K562 (cell line): ENCODE data around the gene MGAT1. TPM values are rescaled to one million over a fixed set of nuclear protein-coding genes. Genes with fewer than 3 reads are reported as not detected.
A peak's percentile ranks its signal among the peaks of the same experiment; 100 is the strongest.

Source experiments
- ATAC-seq: fragments of 200-7000 bp; cut with Tn5 transposase; 3 replicates; pipeline ENCODE4 v1.9.1; 2020; ENCODE audit warnings: moderate library complexity
- BruUV-seq: library from RNA; stranded (reverse); fragments of 400-500 nt; replicated peaks from 2 replicates; lab custom pipeline; 2021; lab: Mats Ljungman, UMichigan
- CTCF ChIA-PET: fragments of 300-600 bp; formaldehyde crosslinking; extraction: SDS; loops from one replicate; lab custom pipeline; 2021; ENCODE audit warnings: low intra/inter-chr PET ratio; lab: Yijun Ruan, JAX
- POLR2A ChIA-PET: fragments of 300-600, 350-650 bp; sonication (Branson Sonifier 250); formaldehyde crosslinking; extraction: SDS; loops from one replicate; lab custom pipeline; 2021; ENCODE audit warnings: antibody characterized with exemption, inconsistent platforms; lab: Yijun Ruan, JAX
- DNase-seq, 4 experiments: peaks; one replicate each; pipeline versions ENCODE4 v3.0.0 to v3.0.0-alpha.2; 2011 to 2018; ENCODE audit warnings: low spot score in 3 of 4, mixed read lengths in 3 of 4; ENCODE audit errors: extremely low read depth in 1 of 4
- FAIRE-seq: peaks from 2 replicates; lab custom pipeline; 2011; peaks lifted over from hg19 to GRCh38; lab: Jason Lieb, UNC
- H2AFZ ChIP-seq: 2 replicates; pipeline ENCODE4 v1.6.0; 2011; ENCODE audit warnings: low read depth, low read length, control low read depth, inconsistent platforms
- H3K27ac ChIP-seq: fragments of 200-600 bp; 3 replicates; pipeline ENCODE4 v1.8.0; 2011; ENCODE audit warnings: low read depth, mild to moderate bottlenecking, control low read depth, inconsistent platforms, low read length, moderate library complexity, mixed read lengths; ENCODE audit errors: extremely low read depth
- H3K27me3 ChIP-seq, 2 experiments: fragments of 300-600 bp in 1 of 2; 2 replicates in 1 of 2; 3 replicates in 1 of 2; pipeline versions ENCODE4 v1.6.0 to v1.8.0; 2011; ENCODE audit warnings: inconsistent platforms in 2 of 2, low read length in 2 of 2, mild to moderate bottlenecking in 1 of 2, mixed read lengths in 1 of 2, moderate library complexity in 1 of 2; ENCODE audit not compliant: control insufficient read depth in 2 of 2, insufficient read depth in 2 of 2
- H3K36me3 ChIP-seq: fragments of 300-600 bp; 3 replicates; pipeline ENCODE4 v1.8.0; 2011; ENCODE audit warnings: mild to moderate bottlenecking, low read length, inconsistent platforms; ENCODE audit not compliant: control insufficient read depth, insufficient read depth
- H3K4me1 ChIP-seq, 2 experiments: fragments of 200-600 bp in 1 of 2; replicated peaks in 1 of 2; 2 replicates in 1 of 2; 3 replicates in 1 of 2; pipeline versions ENCODE4 v1.5.1 to v1.8.0; 2011; ENCODE audit warnings: inconsistent platforms in 2 of 2, low read length in 2 of 2, mild to moderate bottlenecking in 1 of 2, mixed read lengths in 1 of 2, moderate library complexity in 1 of 2; ENCODE audit not compliant: control insufficient read depth in 2 of 2, insufficient read depth in 2 of 2
- H3K4me2 ChIP-seq: 2 replicates; pipeline ENCODE4 v1.6.1; 2011; ENCODE audit warnings: low read length, control low read depth, inconsistent platforms, mixed read lengths; ENCODE audit not compliant: insufficient read depth
- H3K4me3 ChIP-seq: fragments of 200-600 bp; sonication (generic), shearing (Covaris generic); 2 replicates; pipeline ENCODE4 v1.5.1; 2016; ENCODE audit warnings: control low read depth, inconsistent platforms
- H3K79me2 ChIP-seq: fragments of 200-600 bp; 3 replicates; pipeline ENCODE4 v1.8.0; 2011; ENCODE audit warnings: low read length, inconsistent platforms; ENCODE audit not compliant: control insufficient read depth, insufficient read depth
- H3K9ac ChIP-seq, 2 experiments: 2 replicates each; pipeline versions ENCODE4 v1.6.0 to v1.6.1; 2011; ENCODE audit warnings: low read depth in 2 of 2, low read length in 2 of 2, control low read depth in 1 of 2, inconsistent platforms in 1 of 2, mild to moderate bottlenecking in 1 of 2, mixed read lengths in 1 of 2; ENCODE audit not compliant: insufficient read depth in 1 of 2
- H3K9me1 ChIP-seq: one replicate; pipeline ENCODE4 v1.6.0; 2011; ENCODE audit warnings: inconsistent platforms, mild to moderate bottlenecking, low read length, moderate library complexity; ENCODE audit not compliant: control insufficient read depth, insufficient read depth
- H3K9me3 ChIP-seq: replicated peaks from 2 replicates; pipeline ENCODE4 v1.5.1; 2011; ENCODE audit warnings: low read depth, low read length, inconsistent platforms; ENCODE audit not compliant: control insufficient read depth, insufficient read depth
- H4K20me1 ChIP-seq: replicated peaks from 2 replicates; pipeline ENCODE4 v1.6.1; 2011; ENCODE audit warnings: low read length, inconsistent platforms, mixed read lengths; ENCODE audit not compliant: control insufficient read depth, insufficient read depth
- CBX3 ChIP-seq, 2 experiments: IDR thresholded peaks; 1 replicate in 1 of 2; 2 replicates in 1 of 2; pipeline ENCODE4 v1.6.1; 2012; ENCODE audit warnings: inconsistent platforms in 2 of 2, low read length in 2 of 2, borderline replicate concordance in 1 of 2, control low read depth in 1 of 2
- E2F6 ChIP-seq, 2 experiments: IDR thresholded peaks; 2 replicates each; pipeline ENCODE4 v1.6.1; 2011; ENCODE audit warnings: borderline replicate concordance in 1 of 2, control low read depth in 1 of 2, low read depth in 1 of 2, low read length in 1 of 2, mild to moderate bottlenecking in 1 of 2, mixed read lengths in 1 of 2, moderate library complexity in 1 of 2; ENCODE audit not compliant: insufficient read depth in 1 of 2, insufficient read length in 1 of 2, poor library complexity in 1 of 2, severe bottlenecking in 1 of 2; ENCODE audit errors: extremely low read depth in 1 of 2
- EHMT2 ChIP-seq: fragments of 450-650 bp; IDR thresholded peaks from 2 replicates; pipeline ENCODE4 v1.6.1; 2018; ENCODE audit warnings: antibody characterized with exemption
- ESRRB ChIP-seq: fragments of 250-450 bp; sonication (Bioruptor Pico); IDR thresholded peaks from 2 replicates; pipeline ENCODE4 v1.5.0; 2020; ENCODE audit warnings: mild to moderate bottlenecking, moderate library complexity, borderline replicate concordance
- L3MBTL2 ChIP-seq: fragments of 450-650 bp; IDR thresholded peaks from 2 replicates; pipeline ENCODE4 v1.6.1; 2016; ENCODE audit warnings: mild to moderate bottlenecking, moderate library complexity
- MECOM ChIP-seq: fragments of 250-450 bp; sonication (Bioruptor Pico); IDR thresholded peaks from 2 replicates; pipeline ENCODE4 v1.8.0; 2022; ENCODE audit warnings: inconsistent platforms
- MEIS2 ChIP-seq: fragments of 450-650 bp; IDR thresholded peaks from 2 replicates; pipeline ENCODE4 v1.6.1; 2014; ENCODE audit warnings: mild to moderate bottlenecking; ENCODE audit not compliant: partially characterized antibody
- RFX5 ChIP-seq: IDR thresholded peaks from 2 replicates; pipeline ENCODE4 v1.6.1; 2011; ENCODE audit warnings: low read depth, mild to moderate bottlenecking, improper control_type of control experiment, low read length
- SPI1 ChIP-seq: IDR thresholded peaks from 2 replicates; pipeline ENCODE4 v1.6.1; 2011; ENCODE audit warnings: low read depth, low read length, control low read depth, borderline replicate concordance
- ZNF431 ChIP-seq: sonication (generic); formaldehyde crosslinking; IDR thresholded peaks from 2 replicates; pipeline ENCODE4 v1.8.0; 2022; ENCODE audit warnings: mild to moderate bottlenecking, missing genetic modification reagents
- WGBS: fragments of 100-300 bp; shearing (Covaris generic); methylation state at CpG from one replicate; pipeline ENCODE4 v1.1.6; 2016; ENCODE audit warnings: low coverage, mixed read lengths; ENCODE audit not compliant: insufficient coverage; ENCODE audit errors: missing lambda C conversion rate; 5-methylcytosine and 5-hydroxymethylcytosine counted together
- in situ Hi-C: fragments of 300-500 bp; cut with MboI; formaldehyde crosslinking; loops from 4 replicates; pipeline ENCODE4 v1.15.0; 2018; ENCODE audit warnings: inconsistent platforms, mixed read lengths
- intact Hi-C: fragments of 100-400 bp; cut with micrococcal nuclease; formaldehyde crosslinking; loops from 2 replicates; pipeline ENCODE4 v1.14.2; 2022
- polyA plus RNA-seq, 8 experiments: library from polyadenylated mRNA; depleted of rRNA in 4 of 8; stranded (reverse) in 5 of 8; unstranded in 3 of 8; fragments of >200 nt; fragmentation: Nextera tagmentation in 2 of 8; fragmentation: Illumina TruSeq in 1 of 8; extraction: Ambion mirVana in 2 of 8; extraction: Trizol in 1 of 8; gene quantifications; 2 replicates each; pipeline versions ENCODE4 v1.2.1 to v1.2.3, GENCODE V29; 2011 to 2014; ENCODE audit warnings: inconsistent platforms in 1 of 8, missing spikeins in 1 of 8
- total RNA-seq, 7 experiments: library from RNA; depleted of rRNA in 6 of 7; stranded (reverse); fragments of >200 nt in 6 of 7; fragmentation: Illumina TruSeq in 2 of 7; extraction: Trizol in 2 of 7; gene quantifications; 2 replicates each; pipeline versions ENCODE4 v1.2.1 to v1.2.3, GENCODE V29; 2011 to 2021; ENCODE audit warnings: low replicate concordance in 1 of 7
- TF ChIP-seq, protein P1 (sequence below): fragments of 450-650 bp; IDR thresholded peaks from 2 replicates; pipeline ENCODE4 v1.6.1; 2016
- TF ChIP-seq, protein P2 (sequence below): fragments of 450-650 bp; IDR thresholded peaks from 2 replicates; pipeline ENCODE4 v1.6.1; 2018; ENCODE audit not compliant: partially characterized antibody

Gene MGAT1
- total and polyA plus RNA-seq, 9 of the 15 experiments (the other 6 are each of a cell fraction or from before 2014, with no cell fraction given), result 3.9 to 82.7 (median 44.5) TPM

DNA sequence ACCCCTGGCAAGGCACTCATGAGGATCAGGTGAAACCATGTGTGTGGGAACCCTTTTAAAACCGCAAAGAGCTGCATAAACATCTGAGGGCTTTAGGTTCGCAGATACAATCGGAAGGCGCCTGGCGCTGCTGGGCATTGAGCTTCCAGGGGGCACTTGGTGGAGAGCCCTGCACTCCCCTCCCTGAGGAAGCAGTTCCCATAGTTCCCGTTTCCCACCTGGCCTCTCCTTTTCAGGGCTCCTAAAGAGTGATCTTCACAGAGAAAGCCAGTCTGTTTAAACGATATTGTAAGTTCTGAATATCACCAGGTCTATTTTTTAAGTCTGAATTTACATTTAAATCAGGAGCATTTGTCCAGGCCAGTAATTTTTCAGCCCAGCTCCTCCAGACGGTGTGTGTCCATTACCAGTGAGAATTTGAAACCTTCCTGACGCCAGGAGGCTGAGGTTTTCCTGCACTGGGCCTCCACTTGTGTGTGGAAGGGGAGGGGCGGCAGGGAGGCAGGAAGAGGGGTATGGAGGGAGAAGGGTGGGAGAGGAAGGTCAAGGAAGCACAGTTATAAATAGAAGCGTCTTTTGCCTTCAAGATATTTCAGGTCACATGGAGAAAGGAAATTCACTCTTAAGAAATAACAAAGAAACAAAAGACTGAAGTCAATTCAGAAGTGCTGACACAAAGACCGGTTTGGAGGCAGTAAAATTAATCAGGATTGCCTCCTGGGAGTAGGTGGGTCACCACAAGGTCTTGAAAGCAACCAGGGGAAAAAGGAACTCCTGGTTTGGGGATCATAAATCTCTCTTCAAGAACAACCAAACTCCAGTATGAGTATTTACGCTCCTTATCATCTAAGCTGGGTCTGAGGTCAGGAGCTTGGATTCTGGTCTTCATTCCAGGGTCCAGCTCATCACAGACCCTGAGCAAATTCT lies 14.3 kb upstream of the MGAT1 start (continued):
- TF ChIP-seq, protein P1, sequence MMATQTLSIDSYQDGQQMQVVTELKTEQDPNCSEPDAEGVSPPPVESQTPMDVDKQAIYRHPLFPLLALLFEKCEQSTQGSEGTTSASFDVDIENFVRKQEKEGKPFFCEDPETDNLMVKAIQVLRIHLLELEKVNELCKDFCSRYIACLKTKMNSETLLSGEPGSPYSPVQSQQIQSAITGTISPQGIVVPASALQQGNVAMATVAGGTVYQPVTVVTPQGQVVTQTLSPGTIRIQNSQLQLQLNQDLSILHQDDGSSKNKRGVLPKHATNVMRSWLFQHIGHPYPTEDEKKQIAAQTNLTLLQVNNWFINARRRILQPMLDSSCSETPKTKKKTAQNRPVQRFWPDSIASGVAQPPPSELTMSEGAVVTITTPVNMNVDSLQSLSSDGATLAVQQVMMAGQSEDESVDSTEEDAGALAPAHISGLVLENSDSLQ, result peak; percentile 27; the same call in 1 of the 2 replicates
- TF ChIP-seq MECOM (CRISPR knock-in tag) (no peak), EHMT2 (no peak), MEIS2 (peak; percentile 94), ZNF431 (CRISPR knock-in tag) (no peak)

- FAIRE-seq (no peak), ATAC-seq (no peak), DNase-seq (no peak)
- Histone ChIP-seq H3K9me1 (no peaks in the 10 kb centered on the region), H4K20me1 (no peaks in the 10 kb centered on the region), H3K27ac (peak overlapping the region; percentile 35; the same call in 1 of the 3 replicates), H3K79me2 (peaks cover 16% of the 10 kb centered on the region), H3K9ac (peak overlapping the region; percentile 44 to 53; a peak in 2 of 4 replicates), H3K4me2 (peak overlapping the region; percentile 50), H3K4me1 (peaks cover 36 to 49% of the 10 kb centered on the region in 2 experiments), H3K36me3 (no peaks in the 10 kb centered on the region), H3K4me3 (no peak overlapping the region), H3K9me3 (no peaks in the 10 kb centered on the region), H3K27me3 (no peaks in the 10 kb centered on the region), H2AFZ (peak overlapping the region; percentile 95)
- BruUV-seq, result no TSS peak
- 38% methylated on average over 9 of the region's 9 CpGs for WGBS
- in situ Hi-C loops, result no loop called here
- ChIA-PET POLR2A (interaction anchor here (1.1 to 3.2 kb wide), 2 partner anchors 11 to 15 kb away, joined by 3 to 14 read pairs; no protein-coding TSS in a partner anchor), CTCF (no interaction called here)
- intact Hi-C loops, result no loop called here
- TF ChIP-seq RFX5, result no peak
- TF ChIP-seq, protein P2, sequence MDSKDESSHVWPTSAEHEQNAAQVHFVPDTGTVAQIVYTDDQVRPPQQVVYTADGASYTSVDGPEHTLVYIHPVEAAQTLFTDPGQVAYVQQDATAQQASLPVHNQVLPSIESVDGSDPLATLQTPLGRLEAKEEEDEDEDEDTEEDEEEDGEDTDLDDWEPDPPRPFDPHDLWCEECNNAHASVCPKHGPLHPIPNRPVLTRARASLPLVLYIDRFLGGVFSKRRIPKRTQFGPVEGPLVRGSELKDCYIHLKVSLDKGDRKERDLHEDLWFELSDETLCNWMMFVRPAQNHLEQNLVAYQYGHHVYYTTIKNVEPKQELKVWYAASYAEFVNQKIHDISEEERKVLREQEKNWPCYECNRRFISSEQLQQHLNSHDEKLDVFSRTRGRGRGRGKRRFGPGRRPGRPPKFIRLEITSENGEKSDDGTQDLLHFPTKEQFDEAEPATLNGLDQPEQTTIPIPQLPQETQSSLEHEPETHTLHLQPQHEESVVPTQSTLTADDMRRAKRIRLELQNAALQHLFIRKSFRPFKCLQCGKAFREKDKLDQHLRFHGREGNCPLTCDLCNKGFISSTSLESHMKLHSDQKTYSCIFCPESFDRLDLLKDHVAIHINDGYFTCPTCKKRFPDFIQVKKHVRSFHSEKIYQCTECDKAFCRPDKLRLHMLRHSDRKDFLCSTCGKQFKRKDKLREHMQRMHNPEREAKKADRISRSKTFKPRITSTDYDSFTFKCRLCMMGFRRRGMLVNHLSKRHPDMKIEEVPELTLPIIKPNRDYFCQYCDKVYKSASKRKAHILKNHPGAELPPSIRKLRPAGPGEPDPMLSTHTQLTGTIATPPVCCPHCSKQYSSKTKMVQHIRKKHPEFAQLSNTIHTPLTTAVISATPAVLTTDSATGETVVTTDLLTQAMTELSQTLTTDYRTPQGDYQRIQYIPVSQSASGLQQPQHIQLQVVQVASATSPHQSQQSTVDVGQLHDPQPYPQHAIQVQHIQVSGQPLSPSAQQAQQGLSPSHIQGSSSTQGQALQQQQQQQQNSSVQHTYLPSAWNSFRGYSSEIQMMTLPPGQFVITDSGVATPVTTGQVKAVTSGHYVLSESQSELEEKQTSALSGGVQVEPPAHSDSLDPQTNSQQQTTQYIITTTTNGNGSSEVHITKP, result peak; percentile 47
- TF ChIP-seq MEIS2, result no peak
- peak; percentile 43; the same call in 1 of the 2 replicates for TF ChIP-seq L3MBTL2
- peak; percentile 81; the same call in 1 of the 2 replicates for TF ChIP-seq SPI1
- no peak for TF ChIP-seq ESRRB (CRISPR knock-in tag)
- no peak for TF ChIP-seq CBX3 (IDR thresholded peaks at IDR 0.05; ENCODE audit: borderline replicate concordance in 1 of 2, low read length in 2 of 2)
- TF ChIP-seq E2F6 (IDR thresholded peaks at IDR 0.05; ENCODE audit: borderline replicate concordance in 1 of 2, extremely low read depth in 1 of 2, insufficient read depth in 1 of 2, insufficient read length in 1 of 2, low read depth in 1 of 2, low read length in 1 of 2, poor library complexity in 1 of 2, severe bottlenecking in 1 of 2), result peak in 1 of 2 experiments; percentile 37
These were observed 12.8 kb upstream of the MGAT1 start for GRCh38 chr5:180815293-180815917.
